HepG2 (cell line): ENCODE data around the gene MTFR1L. TPM values are rescaled to one million over a fixed set of nuclear protein-coding genes. Genes with fewer than 3 reads are reported as not detected.

ENCODE experiments used
- ATAC-seq: fragments of 200-7000 bp; cut with Tn5 transposase; 3 replicates; pipeline ENCODE4 v1.9.1; 2020; ENCODE audit warnings: mild to moderate bottlenecking, moderate library complexity
- BruUV-seq: library from RNA; stranded (reverse); fragments of 400-500 nt; replicated peaks from 2 replicates; lab custom pipeline; 2021; lab: Mats Ljungman, UMichigan
- CTCF ChIA-PET: fragments of 300-600 bp; formaldehyde crosslinking; extraction: SDS; loops from one replicate; lab custom pipeline; 2021; ENCODE audit warnings: low total read pairs, inconsistent platforms, low intra/inter-chr PET ratio; lab: Yijun Ruan, JAX
- POLR2A ChIA-PET: fragments of 350-600 bp; sonication (Branson Sonifier 250); formaldehyde crosslinking; loops from one replicate; lab custom pipeline; 2020; ENCODE audit warnings: antibody characterized with exemption, inconsistent platforms; lab: Yijun Ruan, JAX
- DNase-seq: peaks from one replicate; pipeline ENCODE4 v3.0.0-alpha.2; 2015; ENCODE audit warnings: low spot score
- FAIRE-seq: peaks from 3 replicates; lab custom pipeline; 2011; peaks lifted over from hg19 to GRCh38; lab: Jason Lieb, UNC
- H2AFZ ChIP-seq: one replicate; pipeline ENCODE4 v1.6.1; 2011; ENCODE audit warnings: low read length, inconsistent platforms
- H3K27ac ChIP-seq: fragments of 300-600 bp; 3 replicates; pipeline ENCODE4 v1.8.0; 2011; ENCODE audit warnings: mixed run types, mild to moderate bottlenecking, mixed read lengths, low read length, inconsistent platforms; ENCODE audit not compliant: insufficient read depth; ENCODE audit errors: extremely low read length
- H3K27me3 ChIP-seq, 2 experiments: fragments of 200-600 bp in 1 of 2; 2 replicates in 1 of 2; 3 replicates in 1 of 2; pipeline versions ENCODE4 v1.6.0 to v1.8.0; 2011; ENCODE audit warnings: low read length in 2 of 2, mild to moderate bottlenecking in 2 of 2, moderate library complexity in 2 of 2, inconsistent platforms in 1 of 2; ENCODE audit not compliant: insufficient read depth in 2 of 2, control insufficient read depth in 1 of 2
- H3K36me3 ChIP-seq, 2 experiments: fragments of 200-600 bp in 1 of 2; replicated peaks in 1 of 2; 2 replicates in 1 of 2; 3 replicates in 1 of 2; pipeline versions ENCODE4 v1.5.1 to v1.8.0; 2011; ENCODE audit warnings: low read length in 2 of 2, inconsistent platforms in 1 of 2; ENCODE audit not compliant: insufficient read depth in 2 of 2, control insufficient read depth in 1 of 2
- H3K4me1 ChIP-seq: 2 replicates; pipeline ENCODE4 v1.5.1; 2012; ENCODE audit warnings: low read length, inconsistent platforms; ENCODE audit not compliant: insufficient read depth
- H3K4me2 ChIP-seq: 2 replicates; pipeline ENCODE4 v1.6.0; 2011; ENCODE audit warnings: low read depth, low read length, inconsistent platforms
- H3K4me3 ChIP-seq, 3 experiments: fragments of 200-600 bp in 1 of 3; sonication (generic), shearing (Covaris generic) in 1 of 3; replicated peaks in 1 of 3; 2 replicates each; pipeline ENCODE4 v1.5.1; 2011 to 2016; ENCODE audit warnings: low read length in 3 of 3, inconsistent platforms in 2 of 3, low read depth in 2 of 3, mild to moderate bottlenecking in 2 of 3, control low read depth in 1 of 3, mixed read lengths in 1 of 3; ENCODE audit not compliant: insufficient read depth in 1 of 3
- H3K79me2 ChIP-seq: one replicate; pipeline ENCODE4 v1.6.1; 2011; ENCODE audit warnings: low read length, inconsistent platforms; ENCODE audit not compliant: insufficient read depth
- H3K9ac ChIP-seq: 2 replicates; pipeline ENCODE4 v1.6.0; 2011; ENCODE audit warnings: mild to moderate bottlenecking, low read depth, low read length, inconsistent platforms; ENCODE audit not compliant: insufficient read depth
- H3K9me3 ChIP-seq: 2 replicates; pipeline ENCODE4 v1.5.1; 2012; ENCODE audit warnings: mild to moderate bottlenecking, low read length
- H4K20me1 ChIP-seq: 2 replicates; pipeline ENCODE4 v1.6.0; 2011; ENCODE audit warnings: inconsistent platforms, mild to moderate bottlenecking, low read length, moderate library complexity; ENCODE audit not compliant: insufficient read depth
- ARID5B ChIP-seq: IDR thresholded peaks from 2 replicates; pipeline ENCODE4 v1.4.0; 2020; ENCODE audit warnings: mild to moderate bottlenecking, missing genetic modification reagents
- ARNT2 ChIP-seq: sonication (generic); formaldehyde crosslinking; IDR thresholded peaks from 2 replicates; pipeline ENCODE4 v1.8.0; 2022; ENCODE audit warnings: mild to moderate bottlenecking, low read depth, missing genetic modification reagents, moderate library complexity
- ISX ChIP-seq: sonication (generic); formaldehyde crosslinking; conservative IDR thresholded peaks from 2 replicates; pipeline ENCODE4 v1.5.0; 2020; ENCODE audit warnings: missing genetic modification reagents
- KDM5B ChIP-seq: sonication (generic); formaldehyde crosslinking; IDR thresholded peaks from 2 replicates; pipeline ENCODE4 v1.4.0; 2020; ENCODE audit warnings: missing genetic modification reagents, mild to moderate bottlenecking, borderline replicate concordance
- MIXL1 ChIP-seq: IDR thresholded peaks from 2 replicates; pipeline ENCODE4 v1.6.1; 2016
- MYC ChIP-seq: sonication (generic); formaldehyde crosslinking; IDR thresholded peaks from 2 replicates; pipeline ENCODE4 v1.9.0; 2021; ENCODE audit warnings: missing genetic modification reagents, borderline replicate concordance
- TCF7 ChIP-seq: sonication (generic); IDR thresholded peaks from 2 replicates; pipeline ENCODE4 v1.6.1; 2016; ENCODE audit warnings: antibody characterized with exemption, low read depth
- THAP8 ChIP-seq: sonication (generic); formaldehyde crosslinking; IDR thresholded peaks from 2 replicates; pipeline ENCODE4 v1.5.1; 2020; ENCODE audit warnings: missing genetic modification reagents, mild to moderate bottlenecking, borderline replicate concordance
- U2AF1 ChIP-seq: fragments of 200-400 bp; formaldehyde crosslinking; optimal IDR thresholded peaks from 2 replicates; pipeline ENCODE3; 2017; ENCODE audit warnings: mild to moderate bottlenecking, low read depth, low read length
- UBTF ChIP-seq: sonication (generic); formaldehyde crosslinking; IDR thresholded peaks from 2 replicates; pipeline ENCODE4 v1.4.0; 2020; ENCODE audit warnings: mild to moderate bottlenecking, missing genetic modification reagents
- ZFY ChIP-seq: sonication (generic); formaldehyde crosslinking; IDR thresholded peaks from 2 replicates; pipeline ENCODE4 v1.4.0; 2020; ENCODE audit warnings: missing genetic modification reagents
- ZNF30 ChIP-seq: sonication (generic); formaldehyde crosslinking; IDR thresholded peaks from 2 replicates; pipeline ENCODE4 v1.5.0; 2020; ENCODE audit warnings: mild to moderate bottlenecking, missing genetic modification reagents
- ZNF33A ChIP-seq: sonication (generic); formaldehyde crosslinking; IDR thresholded peaks from 2 replicates; pipeline ENCODE4 v1.5.1; 2020; ENCODE audit warnings: missing genetic modification reagents, mild to moderate bottlenecking, moderate library complexity, borderline replicate concordance
- ZSCAN29 ChIP-seq: sonication (generic); formaldehyde crosslinking; conservative IDR thresholded peaks from 2 replicates; pipeline ENCODE4 v1.4.0; 2020; ENCODE audit warnings: mild to moderate bottlenecking, missing genetic modification reagents
- WGBS: methylation state at CpG from one replicate; pipeline ENCODE4 v1.1.6; 2017; ENCODE audit warnings: low lambda C conversion rate; 5-methylcytosine and 5-hydroxymethylcytosine counted together
- in situ Hi-C: cut with HindIII; loops from 2 replicates; pipeline ENCODE4 v1.10.0; 2017; ENCODE audit warnings: low pct_unique_long_range_greater_than_20kb; ENCODE audit not compliant: extremely low pct_ligation_motif_present
- intact Hi-C: fragments of 100-400 bp; cut with micrococcal nuclease; formaldehyde crosslinking; loops from one replicate; pipeline ENCODE4 v1.10.0; 2022; ENCODE audit not compliant: unreplicated experiment
- polyA plus RNA-seq, 8 experiments: library from polyadenylated mRNA; depleted of rRNA in 3 of 8; stranded (reverse) in 7 of 8; unstranded in 1 of 8; fragments of >200 nt; fragmentation: Illumina TruSeq in 4 of 8; extraction: Trizol in 4 of 8; gene quantifications; 2 replicates each; pipeline versions ENCODE4 v1.2.1 to v1.2.3, GENCODE V29; 2011 to 2016; ENCODE audit warnings: low read depth in 4 of 8, missing spikeins in 1 of 8, mixed read lengths in 1 of 8; ENCODE audit not compliant: insufficient read depth in 1 of 8
- total RNA-seq, 5 experiments: library from RNA; depleted of rRNA; stranded (reverse); fragments of >200 nt; fragmentation: Illumina TruSeq; extraction: Trizol; gene quantifications; 2 replicates each; pipeline ENCODE4 v1.2.3, GENCODE V29; 2016; ENCODE audit warnings: low read depth in 1 of 5

Gene MTFR1L
- total and polyA plus RNA-seq, 2 of the 13 experiments (the other 11 are each of a cell fraction or from before 2014, with no cell fraction given), result 38.0 to 55.7 TPM

- TF ChIP-seq U2AF1, result no peak
- TF ChIP-seq MYC (CRISPR knock-in tag), result peak; percentile 27; the same call in 1 of the 2 replicates
- TF ChIP-seq MIXL1 (CRISPR knock-in tag), result no peak
- TF ChIP-seq ZNF30 (CRISPR knock-in tag), result 0 out of 2 replicates have a peak, but pooled peaks have one; percentile 46
Measured at GRCh38 chr1:25799352-25799934, 20.3 kb upstream of the MTFR1L start (continued).

- Histone ChIP-seq H3K36me3 (no peaks in the 10 kb centered on the region), H4K20me1 (no peaks in the 10 kb centered on the region), H3K4me1 (peaks cover 26% of the 10 kb centered on the region), H3K9ac (peak within 1 kb of the TSS; percentile 69; the same call in 1 of the 2 replicates), H3K27me3 (peaks cover 0 to 13% of the 10 kb centered on the region in 2 experiments; a peak in 1 of 5 replicates), H3K4me3 (peak within 1 kb of the TSS; percentile 49 to 76 (median 74)), H2AFZ (no peak within 1 kb of the TSS), H3K79me2 (no peaks in the 10 kb centered on the region), H3K27ac (no peak within 1 kb of the TSS), H3K9me3 (no peaks in the 10 kb centered on the region), H3K4me2 (peak within 1 kb of the TSS; percentile 92)
- WGBS, result 4% methylated on average over 9 of the region's 91 CpGs
- CTCF ChIA-PET, result no interaction called here
- in situ Hi-C loops (loop anchor here (5.0 to 25.0 kb wide), 2 partner anchors 43 to 188 kb away; partner anchors contain the start of gene MAN1C1), intact Hi-C loops (loop anchor here (5.0 kb wide), 2 partner anchors 43 to 183 kb away; partner anchors contain the start of gene MAN1C1)
- no TSS peak for BruUV-seq
- peak; percentile 20 for DNase-seq
- ATAC-seq, result peak; percentile 59
- POLR2A ChIA-PET, result interaction anchor here (1.0 to 1.1 kb wide), 3 partner anchors 20 to 191 kb away, joined by 3 read pairs; partner anchors contain the start of gene MTFR1L
- no peak for FAIRE-seq
- TF ChIP-seq ZSCAN29 (CRISPR knock-in tag), result peak; percentile 100
- no peak for TF ChIP-seq THAP8 (CRISPR knock-in tag)
- peak; percentile 34; the same call in 1 of the 2 replicates for TF ChIP-seq ARNT2 (CRISPR knock-in tag)
- TF ChIP-seq ARID5B (CRISPR knock-in tag), result no peak
- TF ChIP-seq ZFY, result peak; percentile 63
- TF ChIP-seq TCF7, result no peak
- no peak for TF ChIP-seq ZNF33A (CRISPR knock-in tag)
- 0 out of 2 replicates have a peak, but pooled peaks have one; percentile 20 for TF ChIP-seq KDM5B
- peak; percentile 51; the same call in 1 of the 2 replicates for TF ChIP-seq UBTF (CRISPR knock-in tag)
- TF ChIP-seq ISX (CRISPR knock-in tag), result no peak
Measured at GRCh38 chr1:25799935-25800702, 19.6 kb upstream of the MTFR1L start, which contains the start of gene SELENON. Gene SELENON (plus strand): TSS chr1:25800193. CDS start chr1:25800231, 38 bp downstream.
